Forelimb muscle (tissue), 1 donor: Measurements from ENCODE around the gene VEGFA. TPM values are rescaled to one million over a fixed set of nuclear protein-coding genes. Genes with fewer than 3 reads are reported as not detected.

Experiments
- DNase-seq: peaks from one replicate; pipeline ENCODE4 v3.0.0-alpha.2; 2013; ENCODE audit warnings: low read depth
- polyA plus RNA-seq: library from polyadenylated mRNA; unstranded; fragments of 120-200 nt; gene quantifications from one replicate; pipeline ENCODE4 v1.2.1, GENCODE V29; 2013; ENCODE audit not compliant: insufficient read length

The VEGFA gene
- polyA plus RNA-seq, 1 donor, result 82.4 TPM

DNA sequence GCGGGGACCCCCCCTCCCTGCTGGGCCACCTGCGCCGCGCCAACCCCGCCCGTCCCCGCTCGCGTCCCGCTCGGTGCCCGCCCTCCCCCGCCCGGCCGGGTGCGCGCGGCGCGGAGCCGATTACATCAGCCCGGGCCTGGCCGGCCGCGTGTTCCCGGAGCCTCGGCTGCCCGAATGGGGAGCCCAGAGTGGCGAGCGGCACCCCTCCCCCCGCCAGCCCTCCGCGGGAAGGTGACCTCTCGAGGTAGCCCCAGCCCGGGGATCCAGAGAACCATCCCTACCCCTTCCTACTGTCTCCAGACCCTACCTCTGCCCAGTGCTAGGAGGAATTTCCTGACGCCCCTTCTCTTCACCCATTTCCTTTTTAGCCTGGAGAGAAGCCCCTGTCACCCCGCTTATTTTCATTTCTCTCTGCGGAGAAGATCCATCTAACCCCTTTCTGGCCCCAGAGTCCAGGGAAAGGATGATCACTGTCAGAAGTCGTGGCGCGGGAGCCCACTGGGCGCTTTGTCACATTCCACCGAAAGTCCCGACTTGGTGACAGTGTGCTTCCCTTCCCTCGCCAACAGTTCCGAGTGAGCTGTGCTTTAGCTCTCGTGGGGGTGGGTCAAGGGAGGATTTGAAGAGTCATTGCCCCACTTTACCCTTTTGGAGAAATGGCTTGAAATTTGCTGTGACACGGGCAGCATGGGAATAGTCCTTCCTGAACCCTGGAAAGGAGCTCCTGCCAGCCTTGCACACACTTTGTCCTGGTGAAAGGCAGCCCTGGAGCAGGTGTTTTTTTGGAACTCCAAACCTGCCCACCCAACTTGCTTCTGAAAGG lies 2.1 kb downstream of the VEGFA start:
- no peak for DNase-seq

DNA sequence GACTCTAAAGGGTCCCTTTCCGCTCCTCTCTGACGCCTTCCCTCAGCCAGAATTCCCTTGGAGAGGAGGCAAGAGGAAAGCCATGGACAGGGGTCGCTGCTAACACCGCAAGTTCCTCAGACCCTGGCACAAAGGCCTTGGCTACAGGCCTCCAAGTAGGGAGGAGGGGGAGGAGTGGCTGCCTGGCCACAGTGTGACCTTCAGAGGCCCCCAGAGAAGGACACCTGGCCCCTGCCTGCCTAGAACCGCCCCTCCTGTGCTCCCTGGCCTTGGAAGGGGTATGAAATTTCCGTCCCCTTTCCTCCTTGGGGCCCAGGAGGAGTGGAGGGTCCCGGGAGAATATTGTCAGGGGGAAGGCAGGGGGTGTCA lies 2.7 kb downstream of the VEGFA start:
- DNase-seq, result no peak

DNA sequence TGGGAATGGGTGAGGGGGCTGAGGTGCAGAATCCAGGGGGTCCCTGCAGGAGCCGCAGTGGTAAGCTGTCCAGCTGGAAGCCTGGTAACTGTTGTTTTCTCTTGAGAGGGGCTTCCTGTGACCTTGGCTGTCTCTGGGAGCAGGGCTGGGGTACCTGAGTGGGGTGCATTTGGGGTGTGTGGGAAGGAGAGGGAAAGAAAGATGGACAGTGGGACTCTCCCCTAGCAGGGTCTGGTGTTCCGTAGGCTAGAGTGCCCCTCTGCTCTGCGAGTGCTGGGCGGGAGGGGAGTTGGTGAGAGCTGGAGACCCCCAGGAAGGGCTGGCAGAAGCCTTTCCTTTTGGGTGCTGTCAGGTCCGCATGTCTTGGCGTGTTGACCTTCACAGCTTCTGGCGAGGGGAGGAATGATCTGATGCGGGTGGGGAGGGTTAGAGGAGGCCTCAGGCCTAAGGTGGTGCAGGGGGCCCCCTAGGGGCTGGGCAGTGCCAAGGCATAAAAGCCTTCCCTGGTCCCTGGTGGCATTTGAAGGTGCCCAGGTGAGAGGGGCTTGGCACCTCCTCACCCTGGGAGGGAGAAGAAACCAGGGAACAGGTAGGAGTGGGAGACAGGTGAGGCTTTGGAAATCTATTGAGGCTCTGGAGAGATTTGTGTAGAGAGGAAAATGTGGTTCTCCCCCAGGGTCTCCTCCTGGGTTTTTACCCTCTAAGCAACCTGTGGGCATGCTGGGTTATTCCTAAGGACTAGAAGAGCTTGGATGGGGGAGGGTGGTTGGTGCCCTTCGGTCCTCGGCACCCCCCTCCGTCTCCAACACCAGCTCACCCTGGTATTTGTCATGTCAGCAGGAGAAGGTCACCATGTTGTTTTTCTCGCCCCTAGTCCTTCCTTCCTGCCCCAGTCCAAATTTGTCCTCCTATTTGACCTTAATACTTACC lies 3.3 kb downstream of the VEGFA start:
- no peak for DNase-seq

DNA sequence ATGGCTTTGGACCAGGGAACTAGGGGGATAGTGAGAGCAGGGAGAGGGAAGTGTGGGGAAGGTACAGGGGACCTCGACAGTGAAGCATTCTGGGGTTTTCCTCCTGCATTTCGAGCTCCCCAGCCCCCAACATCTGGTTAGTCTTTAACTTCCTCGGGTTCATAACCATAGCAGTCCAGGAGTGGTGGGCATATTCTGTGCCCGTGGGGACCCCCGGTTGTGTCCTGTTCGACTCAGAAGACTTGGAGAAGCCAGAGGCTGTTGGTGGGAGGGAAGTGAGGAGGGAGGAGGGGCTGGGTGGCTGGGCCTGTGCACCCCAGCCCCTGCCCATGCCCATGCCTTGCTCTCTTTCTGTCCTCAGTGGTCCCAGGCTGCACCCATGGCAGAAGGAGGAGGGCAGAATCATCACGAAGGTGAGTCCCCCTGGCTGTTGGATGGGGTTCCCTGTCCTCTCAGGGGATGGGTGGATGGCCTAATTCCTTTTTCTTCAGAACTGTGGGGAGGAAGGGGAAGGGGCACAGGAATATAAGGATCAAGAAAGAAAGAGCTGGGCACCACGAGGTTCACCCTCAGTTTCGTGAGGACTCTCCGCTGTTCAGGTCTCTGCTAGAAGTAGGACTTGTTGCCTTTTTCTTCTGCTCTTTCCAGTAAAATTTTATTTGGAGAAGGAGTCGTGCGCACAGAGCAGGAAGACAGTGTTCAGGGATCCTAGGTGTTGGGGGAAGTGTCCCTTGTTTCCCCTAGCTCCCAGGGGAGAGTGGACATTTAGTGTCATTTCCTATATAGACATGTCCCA lies 4.2 kb downstream of the VEGFA start:
- no peak for DNase-seq

DNA sequence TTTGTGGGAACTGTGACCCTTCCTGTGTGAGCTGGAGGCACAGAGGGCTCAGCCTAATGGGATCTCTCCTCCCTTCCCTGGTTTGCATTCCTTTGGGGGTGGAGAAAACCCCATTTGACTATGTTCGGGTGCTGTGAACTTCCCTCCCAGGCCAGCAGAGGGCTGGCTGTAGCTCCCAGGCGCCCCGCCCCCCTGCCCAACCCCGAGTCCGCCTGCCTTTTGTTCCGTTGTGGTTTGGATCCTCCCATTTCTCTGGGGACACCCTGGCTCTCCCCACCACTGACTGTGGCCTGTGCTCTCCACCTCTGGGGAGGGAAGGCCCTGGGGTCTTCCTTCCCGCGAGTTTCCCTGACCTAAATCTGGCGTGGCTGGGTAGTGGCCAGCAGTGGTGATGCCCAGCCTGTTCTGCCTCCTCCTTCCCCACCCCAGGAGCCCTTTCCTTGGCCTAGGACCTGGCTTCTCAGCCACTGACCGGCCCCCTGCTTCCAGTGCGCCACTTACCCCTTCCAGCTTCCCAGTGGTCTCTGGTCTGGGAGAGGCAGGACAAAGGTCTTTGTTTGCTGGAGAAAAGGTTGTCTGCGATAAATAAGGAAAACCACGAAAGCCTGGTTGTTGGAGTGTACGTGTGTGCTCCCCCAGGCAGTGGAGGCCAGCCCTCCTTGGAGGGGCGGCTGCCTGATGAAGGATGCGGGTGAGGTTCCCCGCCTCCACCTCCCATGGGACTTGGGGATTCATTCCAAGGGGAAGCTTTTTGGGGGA lies 4.9 kb downstream of the VEGFA start:
- no peak for DNase-seq

DNA sequence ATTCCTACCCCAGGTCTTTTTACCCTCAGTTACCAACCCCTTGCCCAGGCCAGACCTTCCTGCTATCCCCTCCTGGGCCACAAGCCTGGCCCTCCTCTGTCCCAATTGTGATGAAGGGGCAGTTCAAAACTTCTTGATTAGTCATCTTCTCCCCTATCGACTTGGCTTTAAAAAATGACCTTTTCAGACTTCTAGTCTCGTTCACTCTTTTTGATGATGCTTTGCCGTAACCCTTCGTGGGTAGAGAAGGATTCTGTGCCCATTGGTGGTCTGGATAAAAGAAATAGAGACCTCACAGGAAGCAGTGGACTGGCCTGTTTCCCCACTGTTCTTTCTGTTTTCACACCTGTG lies 5.5 kb downstream of the VEGFA start:
- no peak for DNase-seq

DNA sequence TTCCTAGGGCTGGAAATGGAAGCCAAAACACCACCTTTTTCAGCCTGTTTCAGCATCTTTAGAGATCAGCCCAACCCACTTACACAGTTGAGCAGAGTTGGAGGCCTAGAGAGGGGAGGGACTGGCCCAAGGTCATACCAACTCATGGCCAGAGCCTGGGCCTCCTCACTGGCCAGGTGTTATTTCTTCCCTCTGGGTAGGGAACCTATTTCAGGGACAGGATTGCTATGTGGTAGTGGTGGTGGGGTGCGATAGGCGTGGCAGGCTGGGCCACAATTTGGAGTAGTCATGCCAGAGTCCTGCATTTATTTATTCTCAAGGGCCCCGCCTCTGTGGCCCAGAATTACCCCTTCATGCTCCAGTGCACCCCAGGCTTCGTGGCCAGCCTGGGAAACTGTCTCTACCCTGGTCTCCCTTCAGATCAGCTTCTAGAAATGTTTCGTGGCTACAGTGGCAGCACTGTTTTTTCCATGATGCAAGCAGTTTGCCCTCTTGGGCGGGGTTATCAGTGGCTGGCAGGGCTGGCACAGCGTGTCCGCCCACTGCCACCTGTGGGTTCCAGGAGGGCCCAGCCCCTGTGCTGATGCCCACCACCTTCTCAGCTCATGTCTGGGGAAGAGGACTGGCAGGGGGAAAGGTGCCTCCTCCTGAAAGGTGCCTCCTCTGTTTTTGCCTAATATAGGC lies 6.2 kb downstream of the VEGFA start:
- DNase-seq, result no peak

DNA sequence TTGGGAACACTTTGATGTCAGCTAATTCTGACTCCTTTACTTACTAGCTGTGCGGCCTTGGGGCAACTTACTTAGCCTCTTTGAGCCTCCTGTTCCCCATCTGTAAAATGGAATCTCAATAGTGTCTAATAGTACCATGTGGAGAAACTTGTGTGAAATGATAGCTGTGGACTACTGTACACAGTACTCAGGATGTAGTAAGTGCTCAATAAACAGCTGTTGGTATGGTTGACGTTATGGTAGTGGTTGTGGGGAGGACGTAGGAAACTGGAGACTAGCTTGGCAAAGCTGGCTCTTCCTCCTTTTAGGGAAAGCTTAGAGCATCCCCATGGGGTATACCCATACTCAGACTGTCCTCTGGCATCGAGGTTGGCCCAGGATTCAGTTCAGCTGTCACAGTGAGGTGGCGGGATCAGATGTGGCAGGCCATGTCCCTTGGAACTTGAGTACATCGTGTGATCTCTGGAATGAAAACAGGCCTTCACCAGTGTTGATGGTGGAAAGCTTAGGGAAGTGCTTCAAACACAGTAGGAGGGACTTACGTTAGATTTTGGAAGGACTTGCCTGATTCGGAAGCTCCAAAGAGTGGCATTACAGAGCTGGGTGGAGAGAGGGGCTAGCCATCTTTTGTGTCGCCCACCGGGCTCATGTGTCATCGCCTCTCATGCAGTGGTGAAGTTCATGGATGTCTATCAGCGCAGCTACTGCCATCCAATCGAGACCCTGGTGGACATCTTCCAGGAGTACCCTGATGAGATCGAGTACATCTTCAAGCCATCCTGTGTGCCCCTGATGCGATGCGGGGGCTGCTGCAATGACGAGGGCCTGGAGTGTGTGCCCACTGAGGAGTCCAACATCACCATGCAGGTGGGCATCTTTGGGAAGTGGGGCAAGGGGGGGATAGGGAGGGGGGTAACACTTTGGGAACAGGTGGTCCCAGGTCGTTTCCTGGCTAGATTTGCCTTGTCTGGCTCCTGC lies 7.1 kb downstream of the VEGFA start:
- no peak for DNase-seq

DNA sequence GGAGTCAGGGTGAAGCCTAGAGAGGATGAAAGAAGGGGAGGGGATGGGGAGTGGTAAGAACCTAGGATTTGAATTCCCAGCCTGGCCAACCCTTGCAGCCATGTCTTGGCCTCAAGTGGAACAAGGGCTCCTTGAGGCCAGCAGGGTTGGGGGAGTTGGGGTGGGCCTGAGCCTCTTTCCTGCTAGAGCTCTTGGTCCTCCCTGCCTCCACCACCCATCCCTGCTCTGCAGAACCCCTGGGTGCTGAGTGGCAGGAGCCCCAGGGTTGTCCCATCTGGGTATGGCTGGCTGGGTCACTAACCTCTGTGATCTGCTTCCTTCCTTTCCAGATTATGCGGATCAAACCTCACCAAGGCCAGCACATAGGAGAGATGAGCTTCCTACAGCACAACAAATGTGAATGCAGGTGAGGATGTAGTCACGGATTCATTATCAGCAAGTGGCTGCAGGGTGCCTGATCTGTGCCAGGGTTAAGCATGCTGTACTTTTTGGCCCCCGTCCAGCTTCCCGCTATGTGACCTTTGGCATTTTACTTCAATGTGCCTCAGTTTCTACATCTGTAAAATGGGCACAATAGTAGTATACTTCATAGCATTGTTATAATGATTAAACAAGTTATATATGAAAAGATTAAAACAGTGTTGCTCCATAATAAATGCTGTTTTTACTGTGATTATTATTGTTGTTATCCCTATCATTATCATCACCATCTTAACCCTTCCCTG lies 8.3 kb downstream of the VEGFA start:
- DNase-seq, result no peak

DNA sequence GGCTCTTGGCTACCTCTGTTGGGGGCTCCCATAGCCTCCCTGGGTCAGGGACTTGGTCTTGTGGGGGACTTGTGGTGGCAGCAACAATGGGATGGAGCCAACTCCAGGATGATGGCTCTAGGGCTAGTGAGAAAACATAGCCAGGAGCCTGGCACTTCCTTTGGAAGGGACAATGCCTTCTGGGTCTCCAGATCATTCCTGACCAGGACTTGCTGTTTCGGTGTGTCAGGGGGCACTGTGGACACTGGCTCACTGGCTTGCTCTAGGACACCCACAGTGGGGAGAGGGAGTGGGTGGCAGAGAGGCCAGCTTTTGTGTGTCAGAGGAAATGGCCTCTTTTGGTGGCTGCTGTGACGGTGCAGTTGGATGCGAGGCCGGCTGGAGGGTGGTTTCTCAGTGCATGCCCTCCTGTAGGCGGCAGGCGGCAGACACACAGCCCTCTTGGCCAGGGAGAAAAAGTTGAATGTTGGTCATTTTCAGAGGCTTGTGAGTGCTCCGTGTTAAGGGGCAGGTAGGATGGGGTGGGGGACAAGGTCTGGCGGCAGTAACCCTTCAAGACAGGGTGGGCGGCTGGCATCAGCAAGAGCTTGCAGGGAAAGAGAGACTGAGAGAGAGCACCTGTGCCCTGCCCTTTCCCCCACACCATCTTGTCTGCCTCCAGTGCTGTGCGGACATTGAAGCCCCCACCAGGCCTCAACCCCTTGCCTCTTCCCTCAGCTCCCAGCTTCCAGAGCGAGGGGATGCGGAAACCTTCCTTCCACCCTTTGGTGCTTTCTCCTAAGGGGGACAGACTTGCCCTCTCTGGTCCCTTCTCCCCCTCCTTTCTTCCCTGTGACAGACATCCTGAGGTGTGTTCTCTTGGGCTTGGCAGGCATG lies 9.2 kb downstream of the VEGFA start:
- DNase-seq, result no peak

DNA sequence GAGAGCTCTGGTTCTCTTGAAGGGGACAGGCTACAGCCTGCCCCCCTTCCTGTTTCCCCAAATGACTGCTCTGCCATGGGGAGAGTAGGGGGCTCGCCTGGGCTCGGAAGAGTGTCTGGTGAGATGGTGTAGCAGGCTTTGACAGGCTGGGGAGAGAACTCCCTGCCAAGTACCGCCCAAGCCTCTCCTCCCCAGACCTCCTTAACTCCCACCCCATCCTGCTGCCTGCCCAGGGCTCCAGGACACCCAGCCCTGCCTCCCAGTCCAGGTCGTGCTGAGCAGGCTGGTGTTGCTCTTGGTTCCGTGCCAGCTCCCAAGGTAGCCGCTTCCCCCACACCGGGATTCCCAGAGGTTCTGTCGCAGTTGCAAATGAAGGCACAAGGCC lies 9.8 kb downstream of the VEGFA start:
- no peak for DNase-seq

DNA sequence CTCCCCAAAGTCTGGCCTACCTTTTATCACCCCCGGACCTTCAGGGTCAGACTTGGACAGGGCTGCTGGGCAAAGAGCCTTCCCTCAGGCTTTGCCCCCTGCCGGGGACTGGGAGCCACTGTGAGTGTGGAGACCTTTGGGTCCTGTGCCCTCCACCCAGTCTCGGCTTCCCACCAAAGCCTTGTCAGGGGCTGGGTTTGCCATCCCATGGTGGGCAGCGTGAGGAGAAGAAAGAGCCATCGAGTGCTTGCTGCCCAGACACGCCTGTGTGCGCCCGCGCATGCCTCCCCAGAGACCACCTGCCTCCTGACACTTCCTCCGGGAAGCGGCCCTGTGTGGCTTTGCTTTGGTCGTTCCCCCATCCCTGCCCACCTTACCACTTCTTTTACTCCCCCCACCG lies 10.3 kb downstream of the VEGFA start:
- no peak for DNase-seq

DNA sequence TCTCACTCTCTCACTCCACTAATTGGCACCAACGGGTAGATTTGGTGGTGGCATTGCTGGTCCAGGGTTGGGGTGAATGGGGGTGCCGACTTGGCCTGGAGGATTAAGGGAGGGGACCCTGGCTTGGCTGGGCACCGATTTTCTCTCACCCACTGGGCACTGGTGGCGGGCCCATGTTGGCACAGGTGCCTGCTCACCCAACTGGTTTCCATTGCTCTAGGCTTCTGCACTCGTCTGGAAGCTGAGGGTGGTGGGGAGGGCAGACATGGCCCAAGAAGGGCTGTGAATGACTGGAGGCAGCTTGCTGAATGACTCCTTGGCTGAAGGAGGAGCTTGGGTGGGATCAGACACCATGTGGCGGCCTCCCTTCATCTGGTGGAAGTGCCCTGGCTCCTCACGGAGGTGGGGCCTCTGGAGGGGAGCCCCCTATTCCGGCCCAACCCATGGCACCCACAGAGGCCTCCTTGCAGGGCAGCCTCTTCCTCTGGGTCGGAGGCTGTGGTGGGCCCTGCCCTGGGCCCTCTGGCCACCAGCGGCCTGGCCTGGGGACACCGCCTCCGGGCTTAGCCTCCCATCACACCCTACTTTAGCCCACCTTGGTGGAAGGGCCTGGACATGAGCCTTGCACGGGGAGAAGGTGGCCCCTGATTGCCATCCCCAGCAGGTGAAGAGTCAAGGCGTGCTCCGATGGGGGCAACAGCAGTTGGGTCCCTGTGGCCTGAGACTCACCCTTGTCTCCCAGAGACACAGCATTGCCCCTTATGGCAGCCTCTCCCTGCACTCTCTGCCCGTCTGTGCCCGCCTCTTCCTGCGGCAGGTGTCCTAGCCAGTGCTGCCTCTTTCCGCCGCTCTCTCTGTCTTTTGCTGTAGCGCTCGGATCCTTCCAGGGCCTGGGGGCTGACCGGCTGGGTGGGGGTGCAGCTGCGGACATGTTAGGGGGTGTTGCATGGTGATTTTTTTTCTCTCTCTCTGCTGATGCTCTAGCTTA lies 11.2 kb downstream of the VEGFA start:
- no peak for DNase-seq

DNA sequence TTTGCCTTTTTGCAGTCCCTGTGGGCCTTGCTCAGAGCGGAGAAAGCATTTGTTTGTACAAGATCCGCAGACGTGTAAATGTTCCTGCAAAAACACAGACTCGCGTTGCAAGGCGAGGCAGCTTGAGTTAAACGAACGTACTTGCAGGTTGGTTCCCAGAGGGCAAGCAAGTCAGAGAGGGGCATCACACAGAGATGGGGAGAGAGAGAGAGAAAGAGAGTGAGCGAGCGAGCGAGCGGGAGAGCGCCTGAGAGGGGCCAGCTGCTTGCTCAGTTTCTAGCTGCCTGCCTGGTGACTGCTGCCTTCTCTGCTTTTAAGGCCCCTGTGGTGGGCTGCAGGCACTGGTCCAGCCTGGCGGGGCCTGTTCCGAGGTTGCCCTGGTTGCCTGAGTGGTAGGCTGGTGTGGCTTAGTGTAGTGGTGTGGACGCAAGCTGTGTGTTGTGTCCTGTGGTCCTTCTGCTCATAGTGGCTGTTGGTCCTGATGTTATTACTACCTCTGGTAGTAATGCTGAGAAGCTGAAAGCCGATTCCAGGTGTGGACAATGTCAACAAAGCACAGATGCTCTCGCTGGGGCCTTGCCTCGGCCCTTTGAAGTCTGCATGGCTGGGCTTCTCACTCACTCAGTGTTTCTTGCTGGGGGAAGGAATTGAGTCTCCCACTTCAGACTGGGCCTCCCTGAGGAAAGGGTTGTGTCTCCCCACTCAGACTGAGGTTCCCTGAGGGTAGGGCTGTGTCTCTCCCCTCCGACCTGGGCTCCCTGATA lies 12.1 kb downstream of the VEGFA start:
- no peak for DNase-seq

DNA sequence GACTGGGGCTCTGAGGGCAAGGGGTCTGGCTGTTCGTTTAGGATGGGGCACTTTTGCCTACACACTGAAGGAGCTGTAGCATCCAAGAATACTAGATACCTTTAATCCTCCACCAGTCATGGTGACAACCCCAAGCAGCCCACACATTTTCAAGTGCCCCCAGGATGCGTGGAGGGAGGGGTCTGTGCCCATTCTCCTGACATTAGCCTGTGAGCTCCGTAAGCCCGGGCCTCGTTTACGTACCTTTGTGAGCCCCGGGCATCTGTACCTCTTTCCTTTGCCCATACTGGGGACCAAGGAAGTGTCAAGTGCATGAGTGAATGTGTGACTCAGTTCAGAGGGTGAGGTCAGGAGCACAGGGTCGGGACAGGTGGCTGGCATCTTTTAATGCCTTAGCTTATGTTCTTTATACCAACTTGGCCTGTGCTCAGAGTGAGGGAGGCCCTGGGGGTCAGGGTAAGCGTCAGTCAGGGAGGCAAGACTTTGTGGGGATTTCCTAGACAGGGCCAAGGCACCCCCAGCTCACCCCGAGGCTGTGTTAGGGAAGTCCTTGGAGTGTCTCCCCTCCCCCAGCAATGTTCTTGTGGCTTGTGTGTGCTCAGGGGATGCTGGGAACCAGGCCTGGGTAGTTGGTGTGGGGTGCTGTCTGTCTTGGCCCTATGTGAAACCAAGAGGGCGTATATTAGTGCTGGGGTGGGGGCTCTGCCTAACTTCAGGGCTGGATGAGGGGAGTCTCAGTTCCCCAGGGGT lies 12.9 kb downstream of the VEGFA start:
- no peak for DNase-seq
